Measurements from ENCODE around the gene CLSTN2.

CLSTN2 gene

GRCh38 chr3:140505213-140505612, 570.2 kb downstream of the CLSTN2 start:
- Histone ChIP-seq H3K4me3 (IDR thresholded peaks at IDR 0.05; ENCODE audit: insufficient read depth, low read depth, low read length) (no peak overlapping the region), H3K4me2 (no peak overlapping the region), H3K79me2 (ENCODE audit: insufficient read depth, low read depth) (no peaks in the 10 kb centered on the region), H3K27me3 (ENCODE audit: insufficient read depth, low read depth) (no peaks in the 10 kb centered on the region), H3K27ac (no peak overlapping the region), H4K20me1 (ENCODE audit: insufficient read depth) (no peaks in the 10 kb centered on the region), H3K4me1 (ENCODE audit: low read depth, poor library complexity, severe bottlenecking) (peaks cover 14% of the 10 kb centered on the region), H3K36me3 (ENCODE audit: insufficient read depth) (no peaks in the 10 kb centered on the region), H3K9ac (no peak overlapping the region), H2AFZ (ENCODE audit: low read depth) (no peak overlapping the region)
- TF ChIP-seq, protein P1, sequence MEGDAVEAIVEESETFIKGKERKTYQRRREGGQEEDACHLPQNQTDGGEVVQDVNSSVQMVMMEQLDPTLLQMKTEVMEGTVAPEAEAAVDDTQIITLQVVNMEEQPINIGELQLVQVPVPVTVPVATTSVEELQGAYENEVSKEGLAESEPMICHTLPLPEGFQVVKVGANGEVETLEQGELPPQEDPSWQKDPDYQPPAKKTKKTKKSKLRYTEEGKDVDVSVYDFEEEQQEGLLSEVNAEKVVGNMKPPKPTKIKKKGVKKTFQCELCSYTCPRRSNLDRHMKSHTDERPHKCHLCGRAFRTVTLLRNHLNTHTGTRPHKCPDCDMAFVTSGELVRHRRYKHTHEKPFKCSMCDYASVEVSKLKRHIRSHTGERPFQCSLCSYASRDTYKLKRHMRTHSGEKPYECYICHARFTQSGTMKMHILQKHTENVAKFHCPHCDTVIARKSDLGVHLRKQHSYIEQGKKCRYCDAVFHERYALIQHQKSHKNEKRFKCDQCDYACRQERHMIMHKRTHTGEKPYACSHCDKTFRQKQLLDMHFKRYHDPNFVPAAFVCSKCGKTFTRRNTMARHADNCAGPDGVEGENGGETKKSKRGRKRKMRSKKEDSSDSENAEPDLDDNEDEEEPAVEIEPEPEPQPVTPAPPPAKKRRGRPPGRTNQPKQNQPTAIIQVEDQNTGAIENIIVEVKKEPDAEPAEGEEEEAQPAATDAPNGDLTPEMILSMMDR (conservative IDR thresholded peaks at IDR 0.05; ENCODE audit: low read depth, low read length) = no peak

- TF ChIP-seq, protein P1 (conservative IDR thresholded peaks at IDR 0.05; ENCODE audit: low read depth, low read length) = no peak
- no peaks in the 10 kb centered on the region for H3K79me2 ChIP-seq (ENCODE audit: insufficient read depth, low read depth)
These were observed 570.9 kb downstream of the CLSTN2 start for GRCh38 chr3:140505876-140506275.

GRCh38 chr3:140508550-140508949, 573.6 kb downstream of the CLSTN2 start:
- H3K36me3 ChIP-seq (ENCODE audit: insufficient read depth) = no peaks in the 10 kb centered on the region
- no peak overlapping the region for H3K4me2 ChIP-seq
- no peaks in the 10 kb centered on the region for H3K27me3 ChIP-seq (ENCODE audit: insufficient read depth, low read depth)
- H3K4me1 ChIP-seq (ENCODE audit: low read depth, poor library complexity, severe bottlenecking) = peaks cover 14% of the 10 kb centered on the region
- no peaks in the 10 kb centered on the region for H3K79me2 ChIP-seq (ENCODE audit: insufficient read depth, low read depth)
- H2AFZ ChIP-seq (ENCODE audit: low read depth) = no peak overlapping the region
- no peaks in the 10 kb centered on the region for H4K20me1 ChIP-seq (ENCODE audit: insufficient read depth)
- TF ChIP-seq, protein P1 (conservative IDR thresholded peaks at IDR 0.05; ENCODE audit: low read depth, low read length) = no peak
- no peak overlapping the region for H3K4me3 ChIP-seq (IDR thresholded peaks at IDR 0.05; ENCODE audit: insufficient read depth, low read depth, low read length)
- no peak overlapping the region for H3K9ac ChIP-seq
- no peak overlapping the region for H3K27ac ChIP-seq

More at GRCh38 chr3:140505876-140506275, 570.9 kb downstream of the CLSTN2 start:
- peaks cover 14% of the 10 kb centered on the region for H3K4me1 ChIP-seq (ENCODE audit: low read depth, poor library complexity, severe bottlenecking)
- no peak overlapping the region for H3K9ac ChIP-seq
- H3K27ac ChIP-seq = no peak overlapping the region
- H4K20me1 ChIP-seq (ENCODE audit: insufficient read depth) = no peaks in the 10 kb centered on the region
- H3K27me3 ChIP-seq (ENCODE audit: insufficient read depth, low read depth) = no peaks in the 10 kb centered on the region
- H3K4me3 ChIP-seq (IDR thresholded peaks at IDR 0.05; ENCODE audit: insufficient read depth, low read depth, low read length) = no peak overlapping the region
- no peaks in the 10 kb centered on the region for H3K36me3 ChIP-seq (ENCODE audit: insufficient read depth)
- no peak overlapping the region for H2AFZ ChIP-seq (ENCODE audit: low read depth)
- H3K4me2 ChIP-seq = no peak overlapping the region; the same call in 1 of the 2 replicates

- no peaks in the 10 kb centered on the region for H3K27me3 ChIP-seq (ENCODE audit: insufficient read depth, low read depth)
- H3K4me3 ChIP-seq (IDR thresholded peaks at IDR 0.05; ENCODE audit: insufficient read depth, low read depth, low read length) = no peak overlapping the region
- TF ChIP-seq, protein P1 (conservative IDR thresholded peaks at IDR 0.05; ENCODE audit: low read depth, low read length) = no peak
- no peaks in the 10 kb centered on the region for H4K20me1 ChIP-seq (ENCODE audit: insufficient read depth)
- H3K36me3 ChIP-seq (ENCODE audit: insufficient read depth) = no peaks in the 10 kb centered on the region
- peaks cover 14% of the 10 kb centered on the region for H3K4me1 ChIP-seq (ENCODE audit: low read depth, poor library complexity, severe bottlenecking)
- H3K79me2 ChIP-seq (ENCODE audit: insufficient read depth, low read depth) = no peaks in the 10 kb centered on the region
- H3K9ac ChIP-seq = no peak overlapping the region
- H3K27ac ChIP-seq = no peak overlapping the region
- H2AFZ ChIP-seq (ENCODE audit: low read depth) = no peak overlapping the region
- H3K4me2 ChIP-seq = no peak overlapping the region
These were observed 574.5 kb downstream of the CLSTN2 start for GRCh38 chr3:140509534-140509933.
